Spleen (tissue), 11 donors: ENCODE data around the gene GRIP1. TPM values are rescaled to one million over a fixed set of nuclear protein-coding genes. Genes with fewer than 3 reads are reported as not detected.

ENCODE experiments used
- DNase-seq: peaks from one replicate; pipeline ENCODE4 v3.0.0-alpha.2; 2020
- H3K27ac ChIP-seq, 8 donors: fragments of 200-600 bp; sonication (generic) in 7 of 8; 1 replicate in 4 of 8; 2 replicates in 4 of 8; pipeline versions ENCODE4 v1.5.0 to v1.8.0; 2016 to 2021; ENCODE audit warnings: inconsistent platforms in 4 of 8, mild to moderate bottlenecking in 4 of 8, moderate library complexity in 1 of 8
- H3K27me3 ChIP-seq, 7 donors: fragments of 200-600 bp; sonication (generic) in 6 of 7; replicated peaks in 1 of 7; 1 replicate in 4 of 7; 2 replicates in 3 of 7; pipeline versions ENCODE4 v1.5.0 to v1.8.0; 2016 to 2021; ENCODE audit warnings: inconsistent platforms in 3 of 7, mild to moderate bottlenecking in 1 of 7
- H3K36me3 ChIP-seq, 6 donors: fragments of 200-600 bp; sonication (generic) in 5 of 6; 1 replicate in 4 of 6; 2 replicates in 2 of 6; pipeline versions ENCODE4 v1.5.0 to v1.8.0; 2016 to 2021; ENCODE audit warnings: inconsistent platforms in 2 of 6
- H3K4me1 ChIP-seq, 6 donors: fragments of 200-600 bp; sonication (generic) in 5 of 6; 1 replicate in 3 of 6; 2 replicates in 3 of 6; pipeline versions ENCODE4 v1.5.0 to v1.8.0; 2016 to 2021; ENCODE audit warnings: inconsistent platforms in 3 of 6
- H3K4me3 ChIP-seq, 8 donors: fragments of 200-600 bp; sonication (generic) in 7 of 8; 1 replicate in 4 of 8; 2 replicates in 4 of 8; pipeline versions ENCODE4 v1.5.0 to v1.8.0; 2016 to 2021; ENCODE audit warnings: inconsistent platforms in 4 of 8, mild to moderate bottlenecking in 4 of 8, moderate library complexity in 2 of 8
- H3K9me3 ChIP-seq, 8 donors: fragments of 200-600 bp; sonication (generic) in 7 of 8; 1 replicate in 4 of 8; 2 replicates in 4 of 8; pipeline versions ENCODE4 v1.5.0 to v1.8.0; 2016 to 2021; ENCODE audit warnings: inconsistent platforms in 4 of 8
- CTCF ChIP-seq, 11 experiments: fragments of 200-600 bp in 7 of 11; fragments of 450-650 bp in 4 of 11; sonication (generic) in 4 of 11; IDR thresholded peaks in 8 of 11; conservative IDR thresholded peaks in 3 of 11; 1 replicate in 7 of 11; 2 replicates in 4 of 11; pipeline versions ENCODE4 v1.4.0 to v1.8.0; 2016 to 2021; ENCODE audit warnings: antibody characterized with exemption in 11 of 11, inconsistent platforms in 4 of 11, mild to moderate bottlenecking in 1 of 11
- POLR2A ChIP-seq, 3 donors: fragments of 450-650 bp; IDR thresholded peaks; one replicate each; pipeline ENCODE4 v1.5.1; 2017; ENCODE audit warnings: antibody characterized with exemption in 3 of 3, mild to moderate bottlenecking in 1 of 3
- POLR2AphosphoS5 ChIP-seq, 3 donors: sonication (generic); formaldehyde crosslinking; IDR thresholded peaks; one replicate each; pipeline ENCODE4 v1.5.1; 2017; ENCODE audit warnings: antibody characterized with exemption in 3 of 3
- WGBS, 5 donors: extraction: QIAGEN DNeasy Blood & Tissue Kit in 3 of 5; methylation state at CpG; one replicate each; pipeline versions ENCODE4 v1.1.5 to v1.1.7; 2013 to 2018; 5-methylcytosine and 5-hydroxymethylcytosine counted together
- intact Hi-C: fragments of 100-400 bp; cut with DNase I; formaldehyde crosslinking; loops from one replicate; pipeline ENCODE4 v1.15.0; 2023; ENCODE audit warnings: low total_unique reads
- polyA plus RNA-seq, 3 donors: library from polyadenylated mRNA; stranded (reverse); fragments of 200-250 nt; gene quantifications; one replicate each; pipeline ENCODE4 v1.2.1, GENCODE V29; 2013
- total RNA-seq, 7 donors: library from RNA; depleted of rRNA in 3 of 7; stranded (reverse); fragments of >200 nt in 3 of 7; fragmentation: NEBNext Ultra II Directional in 4 of 7; extraction: Animal tissue kit (Norgen Biotek cat#: 25700) in 4 of 7; gene quantifications; one replicate each; pipeline versions ENCODE4 v1.1.0 to v1.2.1, GENCODE V29; 2016 to 2021
- donor health status: healthy with polysubstance abuse.
- donor health status: DM: no; HTN: no; CAD: no; lungs with moderate emphysema.
- donor health status: DM: no; HTN: no; CAD: no.
- donor health status: Bipolar disorder and iron deficiency.
- donor health status: healthy.
- donor health status: DM: no; HTN: no; CAD: no.
- donor health status: DM: yes; HTN: yes; CAD: no.

Gene GRIP1
- total and polyA plus RNA-seq, 10 donors: 0.35 to 15.2 (median 4.8) TPM

DNA sequence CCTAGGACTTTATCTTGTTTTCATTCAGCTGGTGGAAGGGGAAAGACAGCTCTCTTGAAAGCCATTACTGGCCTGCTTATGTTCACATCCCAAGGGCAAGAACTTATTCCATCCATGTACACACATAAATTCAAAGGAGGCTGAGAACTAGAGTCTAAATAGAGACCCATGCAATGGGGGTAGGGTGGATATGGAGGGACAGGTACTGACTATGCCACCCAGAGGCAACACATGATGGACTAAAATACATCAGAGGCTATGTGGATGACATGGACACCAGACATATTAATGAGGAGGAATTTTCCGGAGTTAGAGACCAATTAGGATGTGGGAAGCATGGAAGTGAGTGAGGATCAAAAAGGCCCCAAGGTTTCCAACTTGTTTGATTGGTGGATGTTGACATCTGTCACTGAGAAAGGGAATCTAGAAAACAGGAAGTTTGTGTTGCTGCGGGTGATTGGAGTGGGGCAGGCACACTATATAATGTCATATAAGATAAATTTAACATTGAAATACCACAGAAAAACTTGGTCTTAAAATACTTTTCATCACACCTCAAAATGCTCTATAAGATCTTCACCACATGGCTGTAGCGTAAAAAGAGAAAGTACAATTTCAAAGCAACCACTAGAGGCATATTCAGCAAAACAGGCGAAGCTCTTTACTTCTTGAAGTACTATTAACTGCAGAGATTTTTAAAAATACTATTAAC is 130.4 kb downstream of the GRIP1 start:
- Histone ChIP-seq H3K27ac (no peak overlapping the region), H3K27me3 (no peaks in the 10 kb centered on the region), H3K36me3 (no peaks in the 10 kb centered on the region), H3K4me3 (no peak overlapping the region), H3K4me1 (no peaks in the 10 kb centered on the region), H3K9me3 (no peaks in the 10 kb centered on the region)
- TF ChIP-seq POLR2A (IDR thresholded peaks at IDR 0.05): no peak
- TF ChIP-seq POLR2AphosphoS5 (IDR thresholded peaks at IDR 0.05): no peak
- no peak for TF ChIP-seq CTCF (IDR thresholded peaks at IDR 0.05 in 8 of 11, conservative IDR thresholded peaks at IDR 0.05 in 3 of 11)
- WGBS, 5 donors: 61 to 69% (median 66%) methylated on average over 4 of the region's 4 CpGs
- intact Hi-C loops: no loop called here
- no peak for DNase-seq

GRCh38 chr12:66541426-66541825 is 137.4 kb downstream of the GRIP1 start:
- Histone ChIP-seq H3K27ac (no peak overlapping the region), H3K27me3 (no peaks in the 10 kb centered on the region), H3K4me3 (no peak overlapping the region), H3K9me3 (no peaks in the 10 kb centered on the region), H3K36me3 (no peaks in the 10 kb centered on the region), H3K4me1 (no peaks in the 10 kb centered on the region)
- 43 to 84% (median 72%) methylated on average over 1 of the region's 1 CpG for WGBS, 5 donors
- intact Hi-C loops: no loop called here
- DNase-seq: no peak
- TF ChIP-seq CTCF (IDR thresholded peaks at IDR 0.05 in 8 of 11, conservative IDR thresholded peaks at IDR 0.05 in 3 of 11) (no peak), POLR2A (IDR thresholded peaks at IDR 0.05) (no peak), POLR2AphosphoS5 (IDR thresholded peaks at IDR 0.05) (no peak)

GRCh38 chr12:66539431-66539830 is 139.4 kb downstream of the GRIP1 start:
- intact Hi-C loops: no loop called here
- DNase-seq: no peak
- no peaks in the 10 kb centered on the region for H3K27me3 ChIP-seq
- H3K36me3 ChIP-seq: no peaks in the 10 kb centered on the region
- no peaks in the 10 kb centered on the region for H3K9me3 ChIP-seq
- TF ChIP-seq CTCF (IDR thresholded peaks at IDR 0.05 in 8 of 11, conservative IDR thresholded peaks at IDR 0.05 in 3 of 11) (no peak), POLR2AphosphoS5 (IDR thresholded peaks at IDR 0.05) (no peak), POLR2A (IDR thresholded peaks at IDR 0.05) (no peak)
- no peaks in the 10 kb centered on the region for H3K4me1 ChIP-seq
- no peak overlapping the region for H3K4me3 ChIP-seq
- no peak overlapping the region for H3K27ac ChIP-seq

DNA sequence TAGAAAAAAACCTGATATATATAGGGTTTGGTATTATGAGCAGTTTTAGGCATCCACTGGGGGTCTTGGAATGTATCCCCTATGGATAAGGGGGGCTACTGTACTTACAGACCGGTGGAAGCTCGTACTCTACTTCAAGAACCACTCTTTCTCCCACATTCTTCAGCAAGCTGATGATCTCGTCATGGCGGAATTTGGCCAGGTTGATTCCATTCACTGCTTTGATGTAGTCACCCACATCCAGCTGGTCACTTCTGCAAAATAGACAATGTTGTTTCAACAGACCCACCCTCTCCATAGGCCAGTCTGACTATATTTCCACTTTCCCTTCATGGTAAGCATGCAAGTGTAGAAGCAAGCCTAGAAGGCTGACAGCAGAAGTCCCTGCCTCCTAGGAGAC is 139.9 kb downstream of the GRIP1 start:
- intact Hi-C loops: no loop called here
- TF ChIP-seq CTCF (IDR thresholded peaks at IDR 0.05 in 8 of 11, conservative IDR thresholded peaks at IDR 0.05 in 3 of 11) (no peak), POLR2AphosphoS5 (IDR thresholded peaks at IDR 0.05) (no peak), POLR2A (IDR thresholded peaks at IDR 0.05) (no peak)
- no peaks in the 10 kb centered on the region for H3K27me3 ChIP-seq
- no peak for DNase-seq
- 92 to 95% (median 93%) methylated on average over 4 of the region's 4 CpGs for WGBS, 5 donors
- H3K27ac ChIP-seq: no peak overlapping the region
- H3K4me3 ChIP-seq: no peak overlapping the region
- H3K9me3 ChIP-seq: no peaks in the 10 kb centered on the region
- no peaks in the 10 kb centered on the region for H3K4me1 ChIP-seq
- no peaks in the 10 kb centered on the region for H3K36me3 ChIP-seq
